GM23248 (cell line): ENCODE data around the gene MDN1. TPM values are rescaled to one million over a fixed set of nuclear protein-coding genes. Genes with fewer than 3 reads are reported as not detected.

ENCODE experiments used
- DNase-seq: peaks from one replicate; pipeline ENCODE4 v3.0.0-alpha.2; 2015
- H2AFZ ChIP-seq: fragments of 200-600 bp; sonication (generic); 2 replicates; pipeline ENCODE4 v1.6.1; 2016; ENCODE audit warnings: antibody characterized with exemption
- H3F3A ChIP-seq: fragments of 200-600 bp; sonication (generic); 2 replicates; pipeline ENCODE4 v1.6.1; 2016; ENCODE audit warnings: mild to moderate bottlenecking, antibody characterized with exemption, mixed run types; ENCODE audit not compliant: insufficient read depth
- H3K27ac ChIP-seq: fragments of 200-600 bp; sonication (generic); 2 replicates; pipeline ENCODE4 v1.5.1; 2016; ENCODE audit warnings: mild to moderate bottlenecking
- H3K27me3 ChIP-seq: fragments of 200-600 bp; sonication (generic); replicated peaks from 2 replicates; pipeline ENCODE4 v1.6.1; 2016; ENCODE audit warnings: mild to moderate bottlenecking; ENCODE audit not compliant: insufficient read depth
- H3K36me3 ChIP-seq: fragments of 200-600 bp; sonication (generic); 2 replicates; pipeline ENCODE4 v1.6.1; 2016; ENCODE audit warnings: low read depth, mild to moderate bottlenecking
- H3K4me1 ChIP-seq: fragments of 200-600 bp; sonication (generic); 2 replicates; pipeline ENCODE4 v1.6.1; 2016; ENCODE audit warnings: mild to moderate bottlenecking; ENCODE audit not compliant: insufficient read depth
- H3K4me2 ChIP-seq: fragments of 200-600 bp; sonication (generic); one replicate; pipeline ENCODE4 v1.6.1; 2016; ENCODE audit warnings: mild to moderate bottlenecking; ENCODE audit not compliant: unreplicated experiment
- H3K4me3 ChIP-seq: fragments of 200-600 bp; sonication (generic); 2 replicates; pipeline ENCODE4 v1.5.1; 2016; ENCODE audit warnings: mild to moderate bottlenecking
- H3K79me2 ChIP-seq: fragments of 200-600 bp; sonication (generic); 2 replicates; pipeline ENCODE4 v1.6.1; 2016; ENCODE audit warnings: mild to moderate bottlenecking; ENCODE audit not compliant: insufficient read depth
- H3K9ac ChIP-seq: fragments of 200-600 bp; sonication (generic); 2 replicates; pipeline ENCODE4 v1.6.1; 2016; ENCODE audit warnings: mild to moderate bottlenecking
- H3K9me2 ChIP-seq: fragments of 200-600 bp; sonication (generic); 2 replicates; pipeline ENCODE4 v1.6.1; 2016; ENCODE audit warnings: mixed run types, mild to moderate bottlenecking, moderate library complexity; ENCODE audit not compliant: insufficient read depth
- H3K9me3 ChIP-seq: fragments of 200-600 bp; sonication (generic); one replicate; pipeline ENCODE4 v1.6.1; 2017; ENCODE audit warnings: low read depth
- H4K20me1 ChIP-seq: fragments of 200-600 bp; sonication (generic); 2 replicates; pipeline ENCODE4 v1.6.0; 2016; ENCODE audit not compliant: insufficient read depth
- EZH2 ChIP-seq: fragments of 200-600 bp; sonication (generic); IDR thresholded peaks from 2 replicates; pipeline ENCODE4 v1.6.1; 2018; ENCODE audit warnings: antibody characterized with exemption, mild to moderate bottlenecking; ENCODE audit not compliant: insufficient read depth, poor library complexity, severe bottlenecking
- EZH2phosphoT487 ChIP-seq: fragments of 200-600 bp; sonication (generic); IDR thresholded peaks from 2 replicates; pipeline ENCODE4 v1.6.1; 2018; ENCODE audit warnings: antibody characterized with exemption, moderate library complexity, mild to moderate bottlenecking, low read depth; ENCODE audit not compliant: insufficient read depth
- WGBS, 2 experiments: methylation state at CpG; one replicate each; pipeline ENCODE4 v1.1.6; 2015 to 2017; ENCODE audit warnings: low lambda C conversion rate in 2 of 2, low coverage in 1 of 2; ENCODE audit errors: missing lambda C conversion rate in 2 of 2; 5-methylcytosine and 5-hydroxymethylcytosine counted together
- in situ Hi-C: fragments of 300-500 bp; cut with MboI; formaldehyde crosslinking; loops from 2 replicates; pipeline ENCODE4 v1.15.0; 2020
- polyA plus RNA-seq: library from polyadenylated mRNA; unstranded; fragments of >200 nt; fragmentation: Nextera tagmentation; extraction: Ambion mirVana; gene quantifications from 2 replicates; pipeline ENCODE4 v1.2.1, GENCODE V29; 2016
- total RNA-seq: library from RNA; depleted of rRNA; stranded (reverse); fragments of >200 nt; shearing (Covaris generic); gene quantifications from 2 replicates; pipeline ENCODE4 v1.2.3, GENCODE V29; 2014

Gene MDN1
- total and polyA plus RNA-seq, 2 experiments from 2014 or later: 5.7 to 16.9 TPM

GRCh38 chr6:89782222-89782621, 37.4 kb downstream of the MDN1 start:
- no peaks in the 10 kb centered on the region for H3K4me1 ChIP-seq
- TF ChIP-seq EZH2 (no peak), EZH2phosphoT487 (no peak)
- no peaks in the 10 kb centered on the region for H3K9me2 ChIP-seq
- H4K20me1 ChIP-seq: no peaks in the 10 kb centered on the region
- H3K4me3 ChIP-seq: no peak overlapping the region
- no peaks in the 10 kb centered on the region for H3K9me3 ChIP-seq
- in situ Hi-C loops: no loop called here
- H3K36me3 ChIP-seq: peaks cover 42% of the 10 kb centered on the region
- H3K27me3 ChIP-seq: no peaks in the 10 kb centered on the region
- H2AFZ ChIP-seq: no peak overlapping the region
- no peak overlapping the region for H3K4me2 ChIP-seq
- H3K27ac ChIP-seq: no peak overlapping the region
- DNase-seq: no peak
- no peaks in the 10 kb centered on the region for H3K79me2 ChIP-seq
- 100% methylated on average over 1 of the region's 1 CpG for WGBS, 2 experiments
- H3K9ac ChIP-seq: no peak overlapping the region
- H3F3A ChIP-seq: no peaks in the 10 kb centered on the region

- WGBS, 2 experiments: 93 to 95% methylated on average over 6 of the region's 6 CpGs
- no peaks in the 10 kb centered on the region for H4K20me1 ChIP-seq
Measured at GRCh38 chr6:89781070-89782034, 38.2 kb downstream of the MDN1 start.

GRCh38 chr6:89777455-89777854, 42.1 kb downstream of the MDN1 start:
- no peak overlapping the region for H3K4me2 ChIP-seq
- no peaks in the 10 kb centered on the region for H4K20me1 ChIP-seq
- DNase-seq: no peak
- 95 to 97% methylated on average over 2 of the region's 2 CpGs for WGBS, 2 experiments
- peaks cover 28% of the 10 kb centered on the region; the same call in 1 of the 2 replicates for H3K36me3 ChIP-seq
- no peak overlapping the region for H3K4me3 ChIP-seq
- H3K9me2 ChIP-seq: no peaks in the 10 kb centered on the region
- no peak overlapping the region for H2AFZ ChIP-seq
- no peak overlapping the region for H3K9ac ChIP-seq
- H3K9me3 ChIP-seq: no peaks in the 10 kb centered on the region
- TF ChIP-seq EZH2phosphoT487 (no peak), EZH2 (no peak)
- H3K27me3 ChIP-seq: no peaks in the 10 kb centered on the region
- no peaks in the 10 kb centered on the region for H3K79me2 ChIP-seq
- no peak overlapping the region for H3K27ac ChIP-seq
- H3K4me1 ChIP-seq: no peaks in the 10 kb centered on the region
- no peaks in the 10 kb centered on the region for H3F3A ChIP-seq
- in situ Hi-C loops: no loop called here

More at GRCh38 chr6:89781070-89782034, 38.2 kb downstream of the MDN1 start:
- Histone ChIP-seq H3K9me2 (no peaks in the 10 kb centered on the region), H2AFZ (no peak overlapping the region), H3K9ac (no peak overlapping the region), H3K27me3 (no peaks in the 10 kb centered on the region), H3K4me3 (no peak overlapping the region), H3F3A (no peaks in the 10 kb centered on the region), H3K79me2 (no peaks in the 10 kb centered on the region), H3K36me3 (peaks cover 42% of the 10 kb centered on the region), H3K9me3 (no peaks in the 10 kb centered on the region), H3K4me1 (no peaks in the 10 kb centered on the region), H3K4me2 (no peak overlapping the region), H3K27ac (no peak overlapping the region)
- TF ChIP-seq EZH2 (no peak), EZH2phosphoT487 (no peak)
- in situ Hi-C loops: no loop called here
- DNase-seq: no peak

- no peak overlapping the region for H2AFZ ChIP-seq
- no peaks in the 10 kb centered on the region for H3K4me1 ChIP-seq
- no peaks in the 10 kb centered on the region for H3K79me2 ChIP-seq
- no peak overlapping the region for H3K9ac ChIP-seq
- in situ Hi-C loops: no loop called here
- no peak overlapping the region for H3K4me2 ChIP-seq
- no peaks in the 10 kb centered on the region for H3K9me3 ChIP-seq
- no peak for DNase-seq
- WGBS, 2 experiments: 94 to 96% methylated on average over 1 of the region's 1 CpG
- no peak overlapping the region for H3K27ac ChIP-seq
- H3K4me3 ChIP-seq: no peak overlapping the region
- no peaks in the 10 kb centered on the region for H3K9me2 ChIP-seq
- H4K20me1 ChIP-seq: no peaks in the 10 kb centered on the region
- H3F3A ChIP-seq: no peaks in the 10 kb centered on the region
- TF ChIP-seq EZH2phosphoT487 (no peak), EZH2 (no peak)
- peaks cover 26% of the 10 kb centered on the region; the same call in 1 of the 2 replicates for H3K36me3 ChIP-seq
- H3K27me3 ChIP-seq: no peaks in the 10 kb centered on the region
Measured at GRCh38 chr6:89776583-89777233, 42.9 kb downstream of the MDN1 start.
